Lung (tissue), 12 donors: ENCODE measurements around the gene FIGNL2. TPM values are rescaled to one million over a fixed set of nuclear protein-coding genes. Genes with fewer than 3 reads are reported as not detected.

Experiments
- ATAC-seq: fragments of 200-7000 bp; cut with Tn5 transposase; one replicate; pipeline ENCODE4 v1.9.1; 2020; ENCODE audit warnings: moderate number of reproducible peaks; ENCODE audit not compliant: insufficient read depth, low FRiP score
- DNase-seq, 3 donors: peaks; one replicate each; pipeline ENCODE4 v3.0.0-alpha.2; 2013 to 2017
- H3K27ac ChIP-seq, 2 donors: one replicate each; pipeline ENCODE4 v1.5.1; 2013; ENCODE audit warnings: mild to moderate bottlenecking in 2 of 2, moderate library complexity in 2 of 2, control low read depth in 1 of 2, inconsistent platforms in 1 of 2, low read depth in 1 of 2, low read length in 1 of 2
- H3K27me3 ChIP-seq, 3 donors: one replicate each; pipeline ENCODE4 v1.5.1; 2013; ENCODE audit warnings: low read length in 2 of 3; ENCODE audit not compliant: control insufficient read depth in 3 of 3, insufficient read depth in 3 of 3
- H3K36me3 ChIP-seq, 4 donors: one replicate each; pipeline ENCODE4 v1.5.1; 2013; ENCODE audit warnings: low read length in 4 of 4, mild to moderate bottlenecking in 1 of 4, moderate library complexity in 1 of 4; ENCODE audit not compliant: control insufficient read depth in 4 of 4, insufficient read depth in 4 of 4
- H3K4me1 ChIP-seq, 5 donors: one replicate each; pipeline ENCODE4 v1.5.1; 2013; ENCODE audit warnings: low read length in 5 of 5, mild to moderate bottlenecking in 2 of 5, moderate library complexity in 1 of 5; ENCODE audit not compliant: control insufficient read depth in 5 of 5, insufficient read depth in 5 of 5
- H3K4me3 ChIP-seq: one replicate; pipeline ENCODE4 v1.5.1; 2013; ENCODE audit warnings: mild to moderate bottlenecking, control low read depth, moderate library complexity
- H3K9ac ChIP-seq, 2 donors: one replicate each; pipeline ENCODE4 v1.5.1; 2013; ENCODE audit warnings: low read length in 2 of 2, control low read depth in 1 of 2; ENCODE audit not compliant: insufficient read depth in 1 of 2
- H3K9me3 ChIP-seq, 4 donors: one replicate each; pipeline ENCODE4 v1.5.1; 2013; ENCODE audit warnings: low read length in 3 of 4, mild to moderate bottlenecking in 1 of 4, moderate library complexity in 1 of 4; ENCODE audit not compliant: control insufficient read depth in 4 of 4, insufficient read depth in 3 of 4
- WGBS, 2 donors: extraction: QIAGEN DNeasy Blood & Tissue Kit; methylation state at CpG; one replicate each; pipeline ENCODE4 v1.1.7; 2013; 5-methylcytosine and 5-hydroxymethylcytosine counted together
- polyA plus RNA-seq, 2 donors: library from polyadenylated mRNA; stranded (reverse); fragments of 200-250 nt; gene quantifications; one replicate each; pipeline ENCODE4 v1.2.1, GENCODE V29; 2013
- total RNA-seq, 2 donors: library from RNA; depleted of rRNA in 1 of 2; stranded (reverse); fragments of >200 nt in 1 of 2; gene quantifications; one replicate each; pipeline ENCODE4 v1.2.1, GENCODE V29; 2014 to 2021
- TF ChIP-seq, protein P1 (sequence below): IDR thresholded peaks from 2 replicates; pipeline ENCODE4 v1.5.1; 2012; ENCODE audit warnings: mild to moderate bottlenecking; ENCODE audit errors: control extremely low read depth, extremely low read depth
- donor health status: control.
- donor health status: control.
- donor health status: Bipolar disorder and iron deficiency.
- donor health status: healthy.
- donor health status: DM: yes; HTN: yes; CAD: no.

FIGNL2 gene
- total and polyA plus RNA-seq, 4 donors, result 0.33 to 1.9 (median 0.80) TPM

GRCh38 chr12:51771008-51771407 is 77.5 kb downstream of the FIGNL2 start:
- ATAC-seq (no peak), DNase-seq (no peak)
- peaks cover 0 to 3% (median 0%) of the 10 kb centered on the region in 5 donors for H3K4me1 ChIP-seq
- H3K36me3 ChIP-seq, result no peaks in the 10 kb centered on the region
- H3K9me3 ChIP-seq, result no peaks in the 10 kb centered on the region
- TF ChIP-seq, protein P1, sequence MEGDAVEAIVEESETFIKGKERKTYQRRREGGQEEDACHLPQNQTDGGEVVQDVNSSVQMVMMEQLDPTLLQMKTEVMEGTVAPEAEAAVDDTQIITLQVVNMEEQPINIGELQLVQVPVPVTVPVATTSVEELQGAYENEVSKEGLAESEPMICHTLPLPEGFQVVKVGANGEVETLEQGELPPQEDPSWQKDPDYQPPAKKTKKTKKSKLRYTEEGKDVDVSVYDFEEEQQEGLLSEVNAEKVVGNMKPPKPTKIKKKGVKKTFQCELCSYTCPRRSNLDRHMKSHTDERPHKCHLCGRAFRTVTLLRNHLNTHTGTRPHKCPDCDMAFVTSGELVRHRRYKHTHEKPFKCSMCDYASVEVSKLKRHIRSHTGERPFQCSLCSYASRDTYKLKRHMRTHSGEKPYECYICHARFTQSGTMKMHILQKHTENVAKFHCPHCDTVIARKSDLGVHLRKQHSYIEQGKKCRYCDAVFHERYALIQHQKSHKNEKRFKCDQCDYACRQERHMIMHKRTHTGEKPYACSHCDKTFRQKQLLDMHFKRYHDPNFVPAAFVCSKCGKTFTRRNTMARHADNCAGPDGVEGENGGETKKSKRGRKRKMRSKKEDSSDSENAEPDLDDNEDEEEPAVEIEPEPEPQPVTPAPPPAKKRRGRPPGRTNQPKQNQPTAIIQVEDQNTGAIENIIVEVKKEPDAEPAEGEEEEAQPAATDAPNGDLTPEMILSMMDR, result no peak
- 83 to 88% methylated on average over 1 of the region's 1 CpG for WGBS, 2 donors
- H3K4me3 ChIP-seq, result no peak overlapping the region
- H3K9ac ChIP-seq, result no peak overlapping the region
- no peak overlapping the region for H3K27ac ChIP-seq
- H3K27me3 ChIP-seq, result no peaks in the 10 kb centered on the region

Other genes with a start within 250 kb of the FIGNL2 start
- gene ANKRD33, start 39.4 kb upstream of the FIGNL2 start, total RNA-seq, result under 1 TPM; 0.14 to 0.21 TPM
- under 1 TPM; 0.24 to 0.50 TPM for gene ANKRD33, start 39.4 kb upstream of the FIGNL2 start, polyA plus RNA-seq
- 100 to 1,000 TPM; 101 to 186 TPM for gene ACVRL1, start 58.8 kb upstream of the FIGNL2 start, total RNA-seq
- gene ACVRL1, start 58.8 kb upstream of the FIGNL2 start, polyA plus RNA-seq, result 100 to 1,000 TPM in 1 of 2 donors, 10 to 100 TPM in 1; 76.1 to 130 TPM
- gene ACVR1B, start 103.0 kb upstream of the FIGNL2 start, total RNA-seq, result 10 to 100 TPM; 14.0 to 41.7 TPM
- gene ACVR1B, start 103.0 kb upstream of the FIGNL2 start, polyA plus RNA-seq, result 10 to 100 TPM; 14.3 to 27.7 TPM
- gene TAMALIN, start 158.2 kb upstream of the FIGNL2 start, total RNA-seq, result 10 to 100 TPM; 31.4 to 84.0 TPM
- gene TAMALIN, start 158.2 kb upstream of the FIGNL2 start, polyA plus RNA-seq, result 10 to 100 TPM; 52.9 to 68.0 TPM
- gene NR4A1, start 202.7 kb upstream of the FIGNL2 start, total RNA-seq, result 10 to 100 TPM; 56.8 to 77.9 TPM
- 10 to 100 TPM; 45.1 to 67.3 TPM for gene NR4A1, start 202.7 kb upstream of the FIGNL2 start, polyA plus RNA-seq
- 10 to 100 TPM; 22.1 to 37.2 TPM for gene ATG101, start 221.3 kb upstream of the FIGNL2 start, total RNA-seq
- 10 to 100 TPM; 36.2 to 64.3 TPM for gene ATG101, start 221.3 kb upstream of the FIGNL2 start, polyA plus RNA-seq
- 1 to 10 TPM; 2.2 to 6.5 TPM for gene SMIM41, start 231.0 kb upstream of the FIGNL2 start, total RNA-seq
- 1 to 10 TPM; 1.9 to 7.6 TPM for gene SMIM41, start 231.0 kb upstream of the FIGNL2 start, polyA plus RNA-seq